Epithelial cell of esophagus (primary cell): ENCODE results near the gene PPP1R13L.
A peak's percentile ranks its signal among the peaks of the same experiment; 100 is the strongest.

Experiments
- DNase-seq: peaks from one replicate; pipeline ENCODE4 v3.0.0; 2010; ENCODE audit warnings: low read depth
- H3K4me3 ChIP-seq: 2 replicates; pipeline ENCODE4 v1.5.1; 2011; ENCODE audit warnings: mild to moderate bottlenecking, low read length, control low read depth
- TF ChIP-seq, protein P1 (sequence below): IDR thresholded peaks from 2 replicates; pipeline ENCODE4 v1.5.1; 2011; ENCODE audit warnings: low read depth, mild to moderate bottlenecking, low read length, control low read depth, inconsistent platforms; ENCODE audit not compliant: insufficient read depth; ENCODE audit errors: missing control alignments

Gene PPP1R13L

DNA sequence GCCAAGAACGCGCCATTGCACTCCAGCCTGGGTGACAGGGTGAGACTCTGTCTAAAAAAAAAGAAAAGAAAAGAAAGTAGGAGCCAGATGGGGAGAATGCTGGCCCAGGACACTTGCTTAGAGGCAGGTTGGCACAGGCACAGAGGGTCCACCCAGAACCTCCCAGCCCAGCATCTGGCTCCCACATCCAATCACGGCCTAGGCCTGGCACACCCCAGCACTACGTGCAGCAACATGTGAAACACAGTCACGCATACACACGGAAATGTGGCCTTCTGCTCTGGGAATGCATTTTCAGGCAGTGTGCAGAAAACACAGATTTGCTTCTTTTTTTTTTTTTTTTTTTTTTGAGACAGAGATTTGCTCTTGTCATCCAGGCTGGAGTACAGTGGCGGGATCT lies 42.1 kb upstream of the PPP1R13L start:
- no peak overlapping the region for H3K4me3 ChIP-seq
- DNase-seq = peak; percentile 100
- TF ChIP-seq, protein P1, sequence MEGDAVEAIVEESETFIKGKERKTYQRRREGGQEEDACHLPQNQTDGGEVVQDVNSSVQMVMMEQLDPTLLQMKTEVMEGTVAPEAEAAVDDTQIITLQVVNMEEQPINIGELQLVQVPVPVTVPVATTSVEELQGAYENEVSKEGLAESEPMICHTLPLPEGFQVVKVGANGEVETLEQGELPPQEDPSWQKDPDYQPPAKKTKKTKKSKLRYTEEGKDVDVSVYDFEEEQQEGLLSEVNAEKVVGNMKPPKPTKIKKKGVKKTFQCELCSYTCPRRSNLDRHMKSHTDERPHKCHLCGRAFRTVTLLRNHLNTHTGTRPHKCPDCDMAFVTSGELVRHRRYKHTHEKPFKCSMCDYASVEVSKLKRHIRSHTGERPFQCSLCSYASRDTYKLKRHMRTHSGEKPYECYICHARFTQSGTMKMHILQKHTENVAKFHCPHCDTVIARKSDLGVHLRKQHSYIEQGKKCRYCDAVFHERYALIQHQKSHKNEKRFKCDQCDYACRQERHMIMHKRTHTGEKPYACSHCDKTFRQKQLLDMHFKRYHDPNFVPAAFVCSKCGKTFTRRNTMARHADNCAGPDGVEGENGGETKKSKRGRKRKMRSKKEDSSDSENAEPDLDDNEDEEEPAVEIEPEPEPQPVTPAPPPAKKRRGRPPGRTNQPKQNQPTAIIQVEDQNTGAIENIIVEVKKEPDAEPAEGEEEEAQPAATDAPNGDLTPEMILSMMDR = no peak

DNA sequence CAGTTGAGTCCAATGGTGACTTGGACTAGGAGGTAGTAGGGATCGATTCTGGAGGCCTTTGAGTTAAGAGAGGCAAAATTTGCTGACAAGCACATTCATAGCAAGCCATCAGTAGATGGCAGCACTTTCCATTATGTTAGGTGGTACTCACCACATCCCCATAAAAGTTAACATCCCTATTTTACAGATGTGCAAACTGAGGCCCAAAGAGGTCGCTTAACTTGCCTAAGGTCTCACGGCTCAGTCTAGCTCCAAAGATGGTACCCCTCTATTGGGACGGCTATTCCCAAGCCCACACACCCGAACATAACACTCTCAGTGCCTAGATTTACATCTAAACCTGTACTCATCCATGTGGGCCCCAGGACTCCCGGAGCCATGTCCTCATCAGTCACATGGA lies 41.4 kb upstream of the PPP1R13L start:
- TF ChIP-seq, protein P1 = peak; percentile 19
- H3K4me3 ChIP-seq = no peak overlapping the region
- peak; percentile 56 for DNase-seq

- TF ChIP-seq, protein P1 = no peak
- no peak overlapping the region for H3K4me3 ChIP-seq
- DNase-seq = no peak
Measured at GRCh38 chr19:45445139-45445538, 40.3 kb upstream of the PPP1R13L start.

GRCh38 chr19:45444318-45445041 lies 39.6 kb upstream of the PPP1R13L start:
- TF ChIP-seq, protein P1 = no peak
- peak; percentile 53 for DNase-seq
- H3K4me3 ChIP-seq = peak overlapping the region; percentile 10

GRCh38 chr19:45443462-45444317 lies 38.8 kb upstream of the PPP1R13L start:
- peak; percentile 94 for DNase-seq
- TF ChIP-seq, protein P1 = no peak
- peak overlapping the region; percentile 55 for H3K4me3 ChIP-seq

DNA sequence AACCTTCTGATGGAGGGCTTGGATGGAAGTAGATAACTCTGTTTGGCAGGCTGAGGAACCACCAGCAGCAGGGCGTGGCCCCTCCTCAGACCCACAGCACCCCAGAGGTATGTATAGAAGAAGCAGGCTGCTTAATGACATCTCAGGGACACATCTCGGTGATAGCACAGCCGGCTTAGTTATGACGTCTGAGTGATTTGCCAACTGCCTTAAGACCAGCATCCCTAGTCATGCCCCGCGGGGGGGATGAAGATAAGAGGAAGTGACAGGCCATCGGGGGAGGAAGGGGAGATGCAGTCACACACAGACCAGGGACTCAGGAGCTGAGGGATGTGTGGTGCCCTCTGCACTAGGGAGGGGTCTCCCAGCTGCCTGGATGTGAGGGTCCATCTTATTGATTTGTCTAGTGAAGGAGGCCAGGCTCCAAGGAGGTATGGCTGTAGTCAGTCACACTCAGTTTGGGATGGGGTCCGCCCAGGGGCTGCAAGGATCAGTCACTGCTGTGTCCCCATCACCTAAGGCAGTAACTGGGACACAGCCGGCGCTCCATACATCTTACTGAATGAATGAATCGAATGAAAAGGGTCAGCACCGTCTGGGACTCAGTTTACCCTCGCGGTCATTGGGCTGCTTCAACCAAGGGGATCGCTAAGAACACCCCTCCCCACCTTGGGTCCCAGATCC lies 38.1 kb upstream of the PPP1R13L start:
- DNase-seq = peak; percentile 40
- H3K4me3 ChIP-seq = peak overlapping the region; percentile 55
- TF ChIP-seq, protein P1 = no peak
